Activated CD4-positive, alpha-beta T cell treated with anti-CD3 and anti-CD28 coated beads for 36 hours (primary cell): Measurements from ENCODE around the gene TAF4B. TPM values are rescaled to one million over a fixed set of nuclear protein-coding genes. Genes with fewer than 3 reads are reported as not detected.
A peak's percentile ranks its signal among the peaks of the same experiment; 100 is the strongest.
"Not testable (repeated sequence)": the region's sequence is repeated elsewhere in the genome, so short reads cannot be mapped to it uniquely, and the experiment has no call there.

ENCODE experiments used
- ATAC-seq: fragments of 200-7000 bp; cut with Tn5 transposase; one replicate; pipeline ENCODE4 v1.10.0; 2021; ENCODE audit warnings: mild to moderate bottlenecking, moderate library complexity
- CTCF ChIA-PET: fragments of 350-600 bp; sonication (Branson Sonifier 250); formaldehyde crosslinking; loops from one replicate; lab custom pipeline; 2021; ENCODE audit warnings: antibody characterized with exemption; lab: Charles Lee
- POLR2A ChIA-PET: fragments of 350-600 bp; sonication (Branson Sonifier 250); formaldehyde crosslinking; loops from one replicate; lab custom pipeline; 2021; ENCODE audit warnings: antibody characterized with exemption, inconsistent platforms; lab: Charles Lee
- DNase-seq: peaks from one replicate; pipeline ENCODE4 v3.0.0-alpha.2; 2020
- H3K27ac Mint-ChIP-seq: one replicate; pipeline ENCODE4 v1.8.0; 2021; ENCODE audit warnings: mixed read lengths
- H3K27me3 Mint-ChIP-seq: one replicate; pipeline ENCODE4 v1.8.0; 2021; ENCODE audit warnings: mixed read lengths
- H3K36me3 Mint-ChIP-seq: one replicate; pipeline ENCODE4 v1.8.0; 2021; ENCODE audit warnings: low read depth, mixed read lengths
- H3K4me1 Mint-ChIP-seq: one replicate; pipeline ENCODE4 v1.8.0; 2021; ENCODE audit warnings: mixed read lengths
- H3K4me3 Mint-ChIP-seq: one replicate; pipeline ENCODE4 v1.8.0; 2021; ENCODE audit warnings: mild to moderate bottlenecking, moderate library complexity, mixed read lengths
- H3K9me3 Mint-ChIP-seq: one replicate; pipeline ENCODE4 v1.8.0; 2021; ENCODE audit warnings: low read depth, mixed read lengths
- intact Hi-C, 2 experiments: fragments of 100-400 bp; cut with DNase I in 1 of 2; cut with micrococcal nuclease in 1 of 2; formaldehyde crosslinking; loops; one replicate each; pipeline versions ENCODE4 v1.14.2 to v1.15.1; 2022 to 2024; cut with DNase I, micrococcal nuclease
- total RNA-seq, 2 experiments: library from RNA; stranded (reverse); gene quantifications; one replicate each; pipeline ENCODE4 v1.2.3, GENCODE V29; 2021

Gene TAF4B
- total RNA-seq, 2 experiments from 2014 or later: 18.7 to 24.0 TPM

DNA sequence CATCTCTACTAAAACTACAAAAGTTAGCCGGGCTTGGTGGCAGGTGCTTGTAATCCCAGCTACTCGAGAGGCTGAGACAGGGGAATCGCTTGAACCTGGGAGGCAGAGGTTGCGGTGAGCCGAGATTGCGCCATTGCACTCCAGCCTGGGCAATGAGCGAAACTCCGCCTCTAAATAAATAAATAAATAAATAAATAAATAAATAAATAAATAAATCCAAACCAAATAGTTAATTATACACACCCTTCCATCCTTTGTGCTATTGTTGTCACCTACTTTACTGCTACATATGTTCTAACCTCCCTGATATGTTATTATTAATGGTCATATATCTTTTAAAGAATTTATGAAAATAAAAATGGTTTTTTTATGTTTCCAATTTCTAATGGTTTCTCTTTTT lies 155.3 kb downstream of the TAF4B start:
- H3K27ac Mint-ChIP-seq, POLR2A ChIA-PET, ATAC-seq, DNase-seq, H3K4me1 Mint-ChIP-seq, H3K27me3 Mint-ChIP-seq, H3K36me3 Mint-ChIP-seq, H3K9me3 Mint-ChIP-seq, H3K4me3 Mint-ChIP-seq: not testable (repeated sequence)
- CTCF ChIA-PET: interaction anchor here (0.7 to 1.5 kb wide), 4 partner anchors 8 to 166 kb away, joined by 3 to 4 read pairs (median 3); partner anchors contain the start of gene KCTD1
- intact Hi-C loops: loop anchor here in 1 of 2 experiments (5.0 kb wide), 1 partner anchor 166 kb away; the partner anchor contains the start of gene KCTD1

DNA sequence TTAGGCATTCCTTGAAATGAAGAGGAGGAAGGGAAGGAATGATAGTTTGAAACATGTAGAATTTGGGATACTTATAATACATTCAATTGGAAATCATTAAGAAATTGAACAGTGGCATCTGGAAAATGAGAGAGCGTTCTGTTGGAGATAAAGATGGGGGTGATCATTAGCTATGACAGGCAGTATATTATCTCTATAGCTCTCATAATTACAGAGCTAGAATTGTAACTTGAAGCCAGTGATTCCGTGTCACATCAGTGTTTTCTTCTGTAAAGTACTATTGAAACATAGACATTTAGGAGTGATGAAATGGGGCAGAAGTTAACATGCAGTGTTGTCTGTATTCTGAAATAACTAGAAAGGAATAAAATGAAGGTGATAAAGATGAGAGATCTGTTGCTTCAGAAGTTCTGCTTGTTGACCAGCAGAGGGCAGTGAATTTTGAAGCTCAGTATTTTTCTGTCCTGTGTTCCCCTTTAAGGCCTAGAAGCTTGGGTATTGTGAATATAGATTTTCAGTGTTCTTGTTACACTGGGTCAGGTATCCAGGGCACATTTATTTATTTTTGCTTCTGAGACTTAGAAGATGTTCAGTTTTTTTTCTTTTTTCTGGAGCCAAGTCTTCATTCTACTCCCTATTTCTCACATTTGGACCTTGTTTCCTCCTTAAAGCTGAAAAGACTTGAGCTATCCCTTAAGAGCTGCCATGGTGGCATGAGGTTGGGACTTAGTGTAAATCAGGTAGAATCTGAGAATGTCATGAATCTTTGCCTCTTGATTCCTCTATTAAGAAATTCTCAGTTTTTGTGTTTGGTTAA lies 157.4 kb downstream of the TAF4B start:
- Mint-ChIP-seq H3K4me1 (no peaks in the 10 kb centered on the region), H3K27ac (no peak overlapping the region), H3K9me3 (no peaks in the 10 kb centered on the region), H3K4me3 (no peak overlapping the region), H3K27me3 (no peaks in the 10 kb centered on the region), H3K36me3 (peaks cover 5% of the 10 kb centered on the region)
- CTCF ChIA-PET: interaction anchor here (0.6 to 2.0 kb wide), 39 partner anchors 8 to 737 kb away, joined by 3 to 11 read pairs (median 4); no protein-coding TSS in a partner anchor
- ATAC-seq (peak; percentile 58), DNase-seq (no peak)
- POLR2A ChIA-PET: interaction anchor here (0.6 kb wide), 1 partner anchor 558 kb away, joined by 4 read pairs; no protein-coding TSS in a partner anchor
- intact Hi-C loops: loop anchor here (1.0 to 5.0 kb wide), 3 partner anchors 164 to 266 kb away; partner anchors contain the start of gene KCTD1 (in 1 of the 2)

GRCh38 chr18:26386002-26386401 lies 159.8 kb downstream of the TAF4B start:
- intact Hi-C loops: no loop called here
- no peaks in the 10 kb centered on the region for H3K9me3 Mint-ChIP-seq
- CTCF ChIA-PET: interaction anchor here (1.2 kb wide), 1 partner anchor 15 kb away, joined by 4 read pairs; no protein-coding TSS in a partner anchor

DNA sequence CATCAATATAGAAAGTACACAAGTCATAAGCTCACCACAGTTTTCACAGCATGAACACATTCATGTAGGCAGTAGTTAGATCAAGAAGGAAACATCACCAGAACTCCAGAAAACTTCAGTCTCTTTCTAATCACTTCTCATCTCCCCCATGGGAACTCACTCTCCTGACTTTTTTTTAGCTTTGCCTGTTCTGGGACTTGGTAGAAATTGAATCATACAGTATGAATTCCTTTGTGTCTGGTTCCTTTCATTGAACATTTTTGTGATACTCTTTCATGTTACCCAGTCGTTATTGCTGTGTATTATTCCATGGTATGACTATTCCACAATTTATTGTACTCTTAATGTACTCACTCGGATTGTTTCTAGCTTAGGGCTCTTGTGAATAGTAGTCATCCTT lies 160.2 kb downstream of the TAF4B start:
- peaks cover 17% of the 10 kb centered on the region for H3K36me3 Mint-ChIP-seq
- ATAC-seq: no peak
- DNase-seq: no peak
- H3K27me3 Mint-ChIP-seq: no peaks in the 10 kb centered on the region
- POLR2A ChIA-PET: no interaction called here
- no peak overlapping the region for H3K4me3 Mint-ChIP-seq
- intact Hi-C loops: no loop called here
- H3K27ac Mint-ChIP-seq: no peak overlapping the region
- H3K9me3 Mint-ChIP-seq: no peaks in the 10 kb centered on the region
- CTCF ChIA-PET: interaction anchor here (1.2 kb wide), 1 partner anchor 15 kb away, joined by 4 read pairs; no protein-coding TSS in a partner anchor
- H3K4me1 Mint-ChIP-seq: no peaks in the 10 kb centered on the region

More at GRCh38 chr18:26386002-26386401, 159.8 kb downstream of the TAF4B start:
- H3K4me3 Mint-ChIP-seq: no peak overlapping the region
- no peak overlapping the region for H3K27ac Mint-ChIP-seq
- no peaks in the 10 kb centered on the region for H3K4me1 Mint-ChIP-seq
- DNase-seq: no peak
- no peak for ATAC-seq
- H3K27me3 Mint-ChIP-seq: no peaks in the 10 kb centered on the region
- peaks cover 17% of the 10 kb centered on the region for H3K36me3 Mint-ChIP-seq
- POLR2A ChIA-PET: no interaction called here

GRCh38 chr18:26394047-26394654 lies 167.9 kb downstream of the TAF4B start:
- H3K4me1 Mint-ChIP-seq: no peaks in the 10 kb centered on the region
- peaks cover 15% of the 10 kb centered on the region for H3K36me3 Mint-ChIP-seq
- POLR2A ChIA-PET: no interaction called here
- CTCF ChIA-PET: interaction anchor here (0.7 to 1.6 kb wide), 2 partner anchors 11 to 314 kb away, joined by 3 to 5 read pairs; no protein-coding TSS in a partner anchor
- intact Hi-C loops: no loop called here
- no peak for ATAC-seq
- H3K9me3 Mint-ChIP-seq: no peaks in the 10 kb centered on the region
- H3K4me3 Mint-ChIP-seq: no peak overlapping the region
- DNase-seq: no peak
- H3K27ac Mint-ChIP-seq: no peak overlapping the region
- no peaks in the 10 kb centered on the region for H3K27me3 Mint-ChIP-seq

DNA sequence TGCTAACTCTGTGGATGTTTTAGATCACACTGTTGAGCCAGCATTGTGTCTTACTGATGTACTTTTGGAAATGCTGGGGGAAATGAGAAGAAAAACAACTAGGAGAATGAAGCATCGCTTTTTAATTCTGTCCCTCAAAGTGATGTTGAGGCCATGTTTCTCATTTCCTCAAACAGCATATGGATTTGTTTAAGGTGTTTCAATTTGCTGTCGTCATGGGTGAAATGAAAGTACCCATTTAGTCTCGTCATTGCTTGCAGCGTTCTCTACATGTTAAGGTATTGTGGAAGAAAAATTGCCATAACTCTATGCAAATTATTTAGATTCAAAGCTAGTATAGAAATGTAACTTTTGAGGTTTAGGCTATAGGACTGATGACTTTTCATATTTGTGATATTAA lies 170.8 kb downstream of the TAF4B start:
- ATAC-seq (no peak), DNase-seq (no peak)
- Mint-ChIP-seq H3K4me3 (no peak overlapping the region), H3K27me3 (no peaks in the 10 kb centered on the region), H3K4me1 (no peaks in the 10 kb centered on the region), H3K9me3 (no peaks in the 10 kb centered on the region), H3K36me3 (peaks cover 2% of the 10 kb centered on the region), H3K27ac (no peak overlapping the region)
- ChIA-PET POLR2A (no interaction called here), CTCF (no interaction called here)
- intact Hi-C loops: no loop called here

GRCh38 chr18:26403491-26403890 lies 177.2 kb downstream of the TAF4B start:
- ATAC-seq: no peak
- Mint-ChIP-seq H3K27me3 (no peaks in the 10 kb centered on the region), H3K27ac (no peak overlapping the region), H3K4me1 (no peaks in the 10 kb centered on the region), H3K4me3 (no peak overlapping the region), H3K36me3 (no peaks in the 10 kb centered on the region), H3K9me3 (no peaks in the 10 kb centered on the region)
- intact Hi-C loops: no loop called here
- POLR2A ChIA-PET: no interaction called here
- DNase-seq: no peak
- CTCF ChIA-PET: interaction anchor here (1.0 kb wide), 1 partner anchor 19 kb away, joined by 5 read pairs; no protein-coding TSS in a partner anchor

DNA sequence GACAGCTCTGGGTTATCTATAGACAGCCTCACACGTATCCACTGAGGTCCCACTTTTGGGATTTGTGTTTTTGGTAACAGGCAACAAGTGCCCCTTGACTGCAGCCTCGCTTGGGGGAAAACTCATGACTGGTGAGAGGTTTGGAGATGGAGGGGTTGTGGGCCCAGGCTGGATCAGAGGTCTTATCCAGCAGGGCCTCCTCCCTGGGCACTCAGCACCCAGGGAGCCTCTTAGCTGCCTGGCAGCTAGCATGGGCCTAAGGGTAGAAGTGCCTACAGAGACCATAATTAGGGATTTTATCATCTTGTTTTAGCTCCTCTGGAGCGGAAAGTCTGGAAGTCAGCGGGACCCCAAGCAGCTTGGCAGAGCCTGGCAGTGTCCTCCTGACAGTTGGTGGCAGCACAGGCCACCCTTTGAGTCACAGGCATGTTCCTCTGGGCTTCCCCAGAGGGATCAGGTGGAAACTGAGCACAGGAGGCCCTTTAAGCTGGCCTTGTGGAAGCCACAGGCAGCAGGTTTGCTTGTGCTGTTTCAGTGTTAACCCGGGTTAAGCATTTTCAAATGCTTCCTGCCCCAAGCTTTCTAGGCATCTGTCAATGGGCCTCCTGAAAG lies 179.1 kb downstream of the TAF4B start:
- H3K4me3 Mint-ChIP-seq: no peak overlapping the region
- CTCF ChIA-PET: interaction anchor here (1.3 kb wide), 1 partner anchor 21 kb away, joined by 5 read pairs; no protein-coding TSS in a partner anchor
- H3K27ac Mint-ChIP-seq: no peak overlapping the region
- H3K4me1 Mint-ChIP-seq: no peaks in the 10 kb centered on the region
- ATAC-seq (peak; percentile 47), DNase-seq (peak; percentile 41)
- no peaks in the 10 kb centered on the region for H3K9me3 Mint-ChIP-seq
- H3K36me3 Mint-ChIP-seq: no peaks in the 10 kb centered on the region
- POLR2A ChIA-PET: no interaction called here
- no peaks in the 10 kb centered on the region for H3K27me3 Mint-ChIP-seq
- intact Hi-C loops: loop anchor here in 1 of 2 experiments (5.0 kb wide), 1 partner anchor 242 kb away; no protein-coding TSS in a partner anchor

DNA sequence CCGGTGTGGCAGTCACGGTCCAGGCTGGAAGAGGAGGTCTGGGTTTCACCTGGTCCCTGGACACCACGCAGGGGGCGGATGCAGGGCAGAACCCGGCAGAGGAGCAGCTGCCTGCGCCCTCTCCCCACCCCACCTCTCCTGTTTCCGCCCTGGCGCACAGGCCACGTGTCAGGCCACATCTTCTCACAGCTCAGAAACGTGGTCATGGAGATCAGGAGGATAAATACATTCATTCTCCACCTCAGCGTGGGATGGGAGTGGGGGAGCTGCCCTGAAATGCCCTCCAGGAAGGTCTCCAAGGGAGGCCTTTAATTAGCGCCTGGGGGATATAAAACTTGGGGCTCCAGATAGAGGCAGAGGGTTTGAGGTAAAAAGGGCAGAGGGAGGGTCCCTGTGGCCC lies 180.1 kb downstream of the TAF4B start:
- no peaks in the 10 kb centered on the region for H3K36me3 Mint-ChIP-seq
- no peaks in the 10 kb centered on the region for H3K4me1 Mint-ChIP-seq
- H3K27me3 Mint-ChIP-seq: no peaks in the 10 kb centered on the region
- no peak for DNase-seq
- ATAC-seq: no peak
- ChIA-PET POLR2A (no interaction called here), CTCF (interaction anchor here (0.6 to 1.3 kb wide), 2 partner anchors 22 to 24 kb away, joined by 3 to 5 read pairs; no protein-coding TSS in a partner anchor)
- H3K9me3 Mint-ChIP-seq: no peaks in the 10 kb centered on the region
- no peak overlapping the region for H3K4me3 Mint-ChIP-seq
- intact Hi-C loops: loop anchor here in 1 of 2 experiments (5.0 kb wide), 1 partner anchor 241 kb away; no protein-coding TSS in a partner anchor
- H3K27ac Mint-ChIP-seq: no peak overlapping the region

DNA sequence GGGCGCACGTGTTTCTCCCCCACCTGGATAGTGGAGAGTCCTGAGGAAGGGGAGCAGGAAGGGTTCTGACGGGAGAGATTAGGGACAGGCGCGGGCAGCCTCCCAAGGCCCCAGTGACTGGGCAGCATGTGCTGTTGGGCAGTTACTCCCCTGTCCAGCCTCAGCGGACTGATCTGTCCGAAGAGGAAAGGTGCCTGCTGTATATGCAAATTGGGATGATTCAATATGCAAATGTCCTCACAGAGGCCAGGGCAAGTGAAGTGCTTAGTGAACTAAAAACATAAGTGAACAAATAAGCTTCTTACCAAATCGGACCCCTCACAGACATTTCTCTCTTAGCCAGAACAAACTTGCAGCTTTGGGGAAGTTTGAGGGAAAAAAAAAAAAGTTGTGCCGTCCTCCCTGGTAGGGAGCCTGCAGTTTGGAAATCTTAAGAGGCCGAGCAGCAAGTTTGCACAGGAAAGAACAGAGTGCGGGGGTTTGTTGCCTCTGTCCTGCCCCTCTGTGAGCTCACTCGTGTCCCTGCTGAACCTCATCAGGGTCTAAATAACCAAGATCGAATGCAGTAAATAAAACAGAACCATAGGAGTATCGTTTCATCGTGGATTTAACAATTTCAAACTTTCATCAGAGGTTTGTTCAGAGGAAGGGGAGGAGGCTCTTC lies 180.7 kb downstream of the TAF4B start:
- POLR2A ChIA-PET: interaction anchor here (0.7 kb wide), 1 partner anchor 72 kb away, joined by 3 read pairs; no protein-coding TSS in a partner anchor
- intact Hi-C loops: loop anchor here in 1 of 2 experiments (5.0 kb wide), 1 partner anchor 240 kb away; no protein-coding TSS in a partner anchor
- no peak for DNase-seq

More for the DNA sequence above, 180.7 kb downstream of the TAF4B start:
- no peaks in the 10 kb centered on the region for H3K4me1 Mint-ChIP-seq
- no peak for ATAC-seq
- CTCF ChIA-PET: interaction anchor here (2.6 kb wide), 1 partner anchor 23 kb away, joined by 11 read pairs; no protein-coding TSS in a partner anchor
- no peaks in the 10 kb centered on the region for H3K27me3 Mint-ChIP-seq
- no peak overlapping the region for H3K27ac Mint-ChIP-seq
- H3K4me3 Mint-ChIP-seq: no peak overlapping the region
- no peaks in the 10 kb centered on the region for H3K9me3 Mint-ChIP-seq
- H3K36me3 Mint-ChIP-seq: no peaks in the 10 kb centered on the region
